ENCODE results near the gene UTP11. TPM values are rescaled to one million over a fixed set of nuclear protein-coding genes. Genes with fewer than 3 reads are reported as not detected.
A peak's percentile ranks its signal among the peaks of the same experiment; 100 is the strongest.

UTP11 gene
- total and polyA plus RNA-seq, 7 experiments from 2014 or later: 8.2 to 42.8 (median 16.8) TPM

GRCh38 chr1:38043036-38043747 is 30.7 kb downstream of the UTP11 start:
- H3K4me3 ChIP-seq (ENCODE audit: low read length): no peak overlapping the region
- no peak overlapping the region for H3K27ac Mint-ChIP-seq
- H3K4me1 Mint-ChIP-seq: peaks cover 3 to 16% (median 11%) of the 10 kb centered on the region in 7 donors
- ATAC-seq (no peak), DNase-seq (no peak)
- H3K27me3 ChIP-seq (ENCODE audit: control insufficient read depth in 2 of 2, insufficient read depth in 2 of 2, low read length in 2 of 2): peaks cover 9 to 15% of the 10 kb centered on the region in 2 donors
- no peaks in the 10 kb centered on the region for H3K9me3 ChIP-seq (ENCODE audit: control insufficient read depth in 2 of 3, low read length in 3 of 3)
- intact Hi-C loops (cut with micrococcal nuclease): no loop called here
- H3K36me3 Mint-ChIP-seq: peaks cover 0 to 4% (median 0%) of the 10 kb centered on the region in 5 donors
- CTCF ChIA-PET: no interaction called here
- H3K4me3 Mint-ChIP-seq: peak overlapping the region in 7 of 10 donors; percentile 10 to 74 (median 30)
- H3K9me3 Mint-ChIP-seq: peaks cover 0 to 2% (median 0%) of the 10 kb centered on the region in 11 donors
- POLR2A ChIA-PET: no interaction called here
- no peak overlapping the region for H3K27ac ChIP-seq (ENCODE audit: low read depth, low read length)
- H3K4me1 ChIP-seq (ENCODE audit: control insufficient read depth in 2 of 2, insufficient read depth in 2 of 2, low read length in 2 of 2): peaks cover 9 to 15% of the 10 kb centered on the region in 2 donors
- peaks cover 52 to 58% (median 55%) of the 10 kb centered on the region in 5 donors for H3K27me3 Mint-ChIP-seq
- H3K36me3 ChIP-seq (ENCODE audit: control insufficient read depth in 2 of 3, insufficient read depth in 3 of 3, low read length in 3 of 3): no peaks in the 10 kb centered on the region

- peak overlapping the region in 2 of 9 donors; percentile 22 to 43 for H3K27ac Mint-ChIP-seq
- Histone ChIP-seq H3K36me3 (ENCODE audit: control insufficient read depth in 2 of 3, insufficient read depth in 3 of 3, low read length in 3 of 3) (no peaks in the 10 kb centered on the region), H3K27me3 (ENCODE audit: control insufficient read depth in 2 of 2, insufficient read depth in 2 of 2, low read length in 2 of 2) (peaks cover 9 to 15% of the 10 kb centered on the region in 2 donors), H3K27ac (ENCODE audit: low read depth, low read length) (no peak overlapping the region), H3K4me3 (ENCODE audit: low read length) (peak overlapping the region; percentile 4), H3K4me1 (ENCODE audit: control insufficient read depth in 2 of 2, insufficient read depth in 2 of 2, low read length in 2 of 2) (peaks cover 9 to 15% of the 10 kb centered on the region in 2 donors), H3K9me3 (ENCODE audit: control insufficient read depth in 2 of 3, low read length in 3 of 3) (no peaks in the 10 kb centered on the region)
- peaks cover 48 to 66% (median 50%) of the 10 kb centered on the region in 5 donors for H3K27me3 Mint-ChIP-seq
- DNase-seq (peak in 1 of 9 donors; percentile 8), ATAC-seq (no peak)
- H3K4me3 Mint-ChIP-seq: peak overlapping the region; percentile 44 to 85 (median 74)
- ChIA-PET POLR2A (no interaction called here), CTCF (no interaction called here)
- H3K4me1 Mint-ChIP-seq: peaks cover 3 to 16% (median 11%) of the 10 kb centered on the region in 7 donors
- intact Hi-C loops (cut with micrococcal nuclease): no loop called here
- H3K9me3 Mint-ChIP-seq: peaks cover 0 to 2% (median 0%) of the 10 kb centered on the region in 11 donors
- peaks cover 0 to 4% (median 0%) of the 10 kb centered on the region in 5 donors for H3K36me3 Mint-ChIP-seq
Observed at GRCh38 chr1:38044221-38045215, 32.0 kb downstream of the UTP11 start.

- Mint-ChIP-seq H3K27ac (no peak overlapping the region), H3K27me3 (peaks cover 37 to 62% (median 40%) of the 10 kb centered on the region in 5 donors), H3K4me1 (peaks cover 3 to 16% (median 11%) of the 10 kb centered on the region in 7 donors), H3K4me3 (peak overlapping the region in 8 of 10 donors; percentile 29 to 83 (median 52)), H3K36me3 (peaks cover 0 to 4% (median 0%) of the 10 kb centered on the region in 5 donors), H3K9me3 (peaks cover 0 to 2% (median 0%) of the 10 kb centered on the region in 11 donors)
- ChIA-PET POLR2A (no interaction called here), CTCF (no interaction called here)
- no peak for DNase-seq
- no peaks in the 10 kb centered on the region for H3K36me3 ChIP-seq (ENCODE audit: control insufficient read depth in 2 of 3, insufficient read depth in 3 of 3, low read length in 3 of 3)
- H3K4me3 ChIP-seq (ENCODE audit: low read length): no peak overlapping the region
- H3K27ac ChIP-seq (ENCODE audit: low read depth, low read length): no peak overlapping the region
- ATAC-seq: no peak
- intact Hi-C loops (cut with micrococcal nuclease): no loop called here
- H3K4me1 ChIP-seq (ENCODE audit: control insufficient read depth in 2 of 2, insufficient read depth in 2 of 2, low read length in 2 of 2): peaks cover 9 to 15% of the 10 kb centered on the region in 2 donors
- H3K9me3 ChIP-seq (ENCODE audit: control insufficient read depth in 2 of 3, low read length in 3 of 3): no peaks in the 10 kb centered on the region
- peaks cover 9 to 15% of the 10 kb centered on the region in 2 donors for H3K27me3 ChIP-seq (ENCODE audit: control insufficient read depth in 2 of 2, insufficient read depth in 2 of 2, low read length in 2 of 2)
Observed at GRCh38 chr1:38045401-38046332, 33.1 kb downstream of the UTP11 start.

- no peak within 1 kb of the TSS for H3K27ac ChIP-seq (ENCODE audit: low read depth, low read length)
- H3K4me1 ChIP-seq (ENCODE audit: control insufficient read depth in 2 of 2, insufficient read depth in 2 of 2, low read length in 2 of 2): peaks cover 9 to 15% of the 10 kb centered on the region in 2 donors
- H3K4me3 ChIP-seq (ENCODE audit: low read length): peak within 1 kb of the TSS; percentile 50
- Mint-ChIP-seq H3K4me3 (peak within 1 kb of the TSS; percentile 56 to 83 (median 76)), H3K36me3 (peaks cover 0 to 4% (median 0%) of the 10 kb centered on the region in 5 donors), H3K9me3 (peaks cover 0 to 2% (median 0%) of the 10 kb centered on the region in 11 donors), H3K27ac (no peak within 1 kb of the TSS), H3K4me1 (peaks cover 3 to 16% (median 11%) of the 10 kb centered on the region in 7 donors), H3K27me3 (peaks cover 34 to 57% (median 35%) of the 10 kb centered on the region in 5 donors)
- no peaks in the 10 kb centered on the region for H3K9me3 ChIP-seq (ENCODE audit: control insufficient read depth in 2 of 3, low read length in 3 of 3)
- no peaks in the 10 kb centered on the region for H3K36me3 ChIP-seq (ENCODE audit: control insufficient read depth in 2 of 3, insufficient read depth in 3 of 3, low read length in 3 of 3)
- H3K27me3 ChIP-seq (ENCODE audit: control insufficient read depth in 2 of 2, insufficient read depth in 2 of 2, low read length in 2 of 2): peaks cover 9 to 15% of the 10 kb centered on the region in 2 donors
- peak in 2 of 9 donors; percentile 16 to 18 for DNase-seq
- CTCF ChIA-PET: no interaction called here
- POLR2A ChIA-PET: no interaction called here
- intact Hi-C loops (cut with micrococcal nuclease): no loop called here
- peak; percentile 31 for ATAC-seq
Observed at GRCh38 chr1:38046333-38046883, 33.9 kb downstream of the UTP11 start, which contains the start of gene POU3F1. TSS of gene POU3F1 (minus strand) at chr1:38046793. CDS start at chr1:38046743, 50 bp downstream.

GRCh38 chr1:38046884-38047602 is 34.5 kb downstream of the UTP11 start:
- Histone ChIP-seq H3K27ac (ENCODE audit: low read depth, low read length) (no peak overlapping the region), H3K4me1 (ENCODE audit: control insufficient read depth in 2 of 2, insufficient read depth in 2 of 2, low read length in 2 of 2) (peaks cover 9 to 15% of the 10 kb centered on the region in 2 donors), H3K4me3 (ENCODE audit: low read length) (peak overlapping the region; percentile 50), H3K36me3 (ENCODE audit: control insufficient read depth in 2 of 3, insufficient read depth in 3 of 3, low read length in 3 of 3) (no peaks in the 10 kb centered on the region), H3K9me3 (ENCODE audit: control insufficient read depth in 2 of 3, low read length in 3 of 3) (no peaks in the 10 kb centered on the region), H3K27me3 (ENCODE audit: control insufficient read depth in 2 of 2, insufficient read depth in 2 of 2, low read length in 2 of 2) (peaks cover 9 to 15% of the 10 kb centered on the region in 2 donors)
- Mint-ChIP-seq H3K9me3 (peaks cover 0 to 2% (median 0%) of the 10 kb centered on the region in 11 donors), H3K4me3 (peak overlapping the region; percentile 34 to 83 (median 72)), H3K27ac (no peak overlapping the region), H3K27me3 (peaks cover 27 to 52% (median 29%) of the 10 kb centered on the region in 5 donors), H3K4me1 (peaks cover 3 to 16% (median 11%) of the 10 kb centered on the region in 7 donors), H3K36me3 (peaks cover 0 to 4% (median 0%) of the 10 kb centered on the region in 5 donors)
- CTCF ChIA-PET: no interaction called here
- peak; percentile 89 for ATAC-seq
- DNase-seq: peak; percentile 21 to 84 (median 44)
- intact Hi-C loops (cut with micrococcal nuclease): no loop called here
- POLR2A ChIA-PET: no interaction called here
